HCT116 (cell line): ENCODE data around the gene ZBTB20. TPM values are rescaled to one million over a fixed set of nuclear protein-coding genes. Genes with fewer than 3 reads are reported as not detected.

ENCODE experiments used
- ATAC-seq: fragments of 200-7000 bp; cut with Tn5 transposase; 2 replicates; pipeline ENCODE4 v1.9.1; 2020; ENCODE audit warnings: mild to moderate bottlenecking, moderate library complexity
- BruUV-seq: library from RNA; stranded (reverse); fragments of 400-500 nt; replicated peaks from 2 replicates; lab custom pipeline; 2021; lab: Mats Ljungman, UMichigan
- CTCF ChIA-PET: fragments of 300-600 bp; sonication (Branson Sonifier 250); formaldehyde crosslinking; loops from one replicate; lab custom pipeline; 2021; ENCODE audit warnings: antibody characterized with exemption; lab: Charles Lee
- POLR2A ChIA-PET: fragments of 300-600, 350-600 bp; sonication (Branson Sonifier 250); formaldehyde crosslinking; loops from one replicate; lab custom pipeline; 2021; ENCODE audit warnings: antibody characterized with exemption; lab: Charles Lee
- RAD21 ChIA-PET, 2 experiments: fragments of 300-600 bp; sonication (Branson Sonifier 250); formaldehyde crosslinking; loops; one replicate each; lab custom pipeline; 2023; ENCODE audit warnings: low total read pairs in 2 of 2; ENCODE audit not compliant: uncharacterized antibody in 2 of 2, unreplicated experiment in 2 of 2, low non-redundant PET in 1 of 2; lab: Charles Lee
- DNase-seq: peaks from one replicate; pipeline ENCODE4 v3.0.0-alpha.2; 2010; ENCODE audit warnings: low read depth, low spot score
- H2AFZ ChIP-seq: fragments of 200-600 bp; shearing (Covaris generic), sonication (generic); 2 replicates; pipeline ENCODE4 v1.6.1; 2017; ENCODE audit warnings: low read depth, mixed run types, mixed read lengths, antibody characterized with exemption, low read length; ENCODE audit not compliant: poor library complexity, severe bottlenecking
- H3K27ac ChIP-seq: 2 replicates; pipeline ENCODE4 v1.5.1; 2012; ENCODE audit warnings: low read depth, low read length
- H3K27me3 ChIP-seq: fragments of 200-600 bp; sonication (generic); 2 replicates; pipeline ENCODE4 v1.6.1; 2016; ENCODE audit warnings: mixed run types, low read length, mixed read lengths; ENCODE audit not compliant: insufficient read depth
- H3K36me3 ChIP-seq, 2 experiments: fragments of 200-500 bp in 1 of 2; fragments of 200-600 bp in 1 of 2; sonication (Bioruptor generic) in 1 of 2; sonication (generic) in 1 of 2; 2 replicates each; pipeline versions ENCODE4 v1.5.1 to v1.6.1; 2014 to 2016; ENCODE audit warnings: low read length in 2 of 2, inconsistent platforms in 1 of 2, mixed read lengths in 1 of 2, mixed run types in 1 of 2; ENCODE audit not compliant: insufficient read depth in 2 of 2, control insufficient read depth in 1 of 2
- H3K4me1 ChIP-seq, 2 experiments: fragments of 200-600 bp in 1 of 2; sonication (generic) in 1 of 2; 2 replicates each; pipeline versions ENCODE4 v1.5.1 to v1.6.1; 2012 to 2017; ENCODE audit warnings: low read length in 2 of 2, inconsistent platforms in 1 of 2, mild to moderate bottlenecking in 1 of 2, mixed read lengths in 1 of 2, mixed run types in 1 of 2, moderate library complexity in 1 of 2; ENCODE audit not compliant: insufficient read depth in 2 of 2, control insufficient read depth in 1 of 2
- H3K4me2 ChIP-seq: fragments of 200-600 bp; sonication (generic); 2 replicates; pipeline ENCODE4 v1.6.1; 2017; ENCODE audit warnings: mixed run types, low read length, mixed read lengths
- H3K4me3 ChIP-seq, 2 experiments: fragments of 200-600 bp in 1 of 2; sonication (generic) in 1 of 2; replicated peaks in 1 of 2; 2 replicates each; pipeline ENCODE4 v1.5.1; 2011 to 2016; ENCODE audit warnings: low read length in 2 of 2, control low read depth in 1 of 2, low read depth in 1 of 2, mild to moderate bottlenecking in 1 of 2, mixed read lengths in 1 of 2, mixed run types in 1 of 2
- H3K79me2 ChIP-seq: fragments of 200-600 bp; sonication (generic); 2 replicates; pipeline ENCODE4 v1.6.1; 2017; ENCODE audit warnings: mild to moderate bottlenecking, mixed run types, low read length, moderate library complexity, mixed read lengths; ENCODE audit not compliant: insufficient read depth
- H3K9ac ChIP-seq: fragments of 200-600 bp; sonication (generic); 2 replicates; pipeline ENCODE4 v1.6.1; 2016; ENCODE audit warnings: low read length, mixed read lengths
- H3K9me2 ChIP-seq: fragments of 200-600 bp; sonication (generic), shearing (Covaris generic); 2 replicates; pipeline ENCODE4 v1.6.1; 2017; ENCODE audit warnings: mixed run types, mild to moderate bottlenecking, moderate library complexity; ENCODE audit not compliant: insufficient read depth
- H3K9me3 ChIP-seq, 2 experiments: fragments of 200-500 bp in 1 of 2; fragments of 200-600 bp in 1 of 2; sonication (Bioruptor generic) in 1 of 2; sonication (generic) in 1 of 2; 2 replicates each; pipeline ENCODE4 v1.6.1; 2014 to 2017; ENCODE audit warnings: low read length in 2 of 2, mixed read lengths in 2 of 2, inconsistent platforms in 1 of 2, low read depth in 1 of 2, mild to moderate bottlenecking in 1 of 2, mixed run types in 1 of 2, moderate library complexity in 1 of 2; ENCODE audit not compliant: control insufficient read depth in 1 of 2, insufficient read depth in 1 of 2
- H4K20me1 ChIP-seq: fragments of 200-600 bp; sonication (generic), shearing (Covaris generic); 2 replicates; pipeline ENCODE4 v1.6.1; 2017; ENCODE audit warnings: mixed run types, mild to moderate bottlenecking, moderate library complexity; ENCODE audit not compliant: insufficient read depth
- CBX3 ChIP-seq: IDR thresholded peaks from 2 replicates; pipeline ENCODE4 v1.6.1; 2012; ENCODE audit warnings: low read depth
- CEBPB ChIP-seq: IDR thresholded peaks from 2 replicates; pipeline ENCODE4 v1.6.1; 2012; ENCODE audit warnings: low read depth
- CTCF ChIP-seq, 3 experiments: fragments of 200-600 bp in 1 of 3; sonication (generic) in 1 of 3; IDR thresholded peaks in 2 of 3; conservative IDR thresholded peaks in 1 of 3; 2 replicates each; pipeline ENCODE4 v1.5.1; 2012 to 2017; ENCODE audit warnings: low read depth in 2 of 3, low read length in 2 of 3, antibody characterized with exemption in 1 of 3, borderline replicate concordance in 1 of 3, control low read depth in 1 of 3, mild to moderate bottlenecking in 1 of 3, mixed read lengths in 1 of 3, mixed run types in 1 of 3, moderate library complexity in 1 of 3; ENCODE audit not compliant: insufficient read depth in 1 of 3
- EGR1 ChIP-seq: IDR thresholded peaks from 2 replicates; pipeline ENCODE4 v1.6.1; 2012; ENCODE audit warnings: low read depth
- EZH2 ChIP-seq: fragments of 200-600 bp; sonication (generic); IDR thresholded peaks from 2 replicates; pipeline ENCODE4 v1.6.1; 2017; ENCODE audit warnings: antibody characterized with exemption, mixed run types
- EZH2phosphoT487 ChIP-seq: fragments of 200-600 bp; IDR thresholded peaks from 2 replicates; pipeline ENCODE4 v1.6.1; 2018; ENCODE audit warnings: antibody characterized with exemption, borderline replicate concordance
- FOSL1 ChIP-seq: IDR thresholded peaks from 2 replicates; pipeline ENCODE4 v1.6.1; 2012; ENCODE audit warnings: low read depth
- JUND ChIP-seq: IDR thresholded peaks from 2 replicates; pipeline ENCODE4 v1.6.1; 2012
- POLR2A ChIP-seq: IDR thresholded peaks from 2 replicates; pipeline ENCODE4 v1.7.0; 2011; ENCODE audit warnings: borderline replicate concordance; ENCODE audit not compliant: insufficient read depth, insufficient read length; ENCODE audit errors: extremely low read depth
- POLR2AphosphoS5 ChIP-seq: IDR thresholded peaks from 2 replicates; pipeline ENCODE4 v1.6.1; 2011; ENCODE audit warnings: mild to moderate bottlenecking, low read depth, low read length, moderate library complexity
- RAD21 ChIP-seq: IDR thresholded peaks from 2 replicates; pipeline ENCODE4 v1.6.1; 2012; ENCODE audit warnings: low read depth, mild to moderate bottlenecking
- SIN3A ChIP-seq: IDR thresholded peaks from 2 replicates; pipeline ENCODE4 v1.6.1; 2012; ENCODE audit warnings: low read depth
- SP1 ChIP-seq: IDR thresholded peaks from 2 replicates; pipeline ENCODE4 v1.6.1; 2012; ENCODE audit warnings: low read depth
- SRF ChIP-seq: IDR thresholded peaks from 2 replicates; pipeline ENCODE4 v1.6.1; 2012; ENCODE audit warnings: low read depth
- TCF7L2 ChIP-seq: IDR thresholded peaks from 2 replicates; pipeline ENCODE4 v1.7.0; 2011; ENCODE audit warnings: borderline replicate concordance, inconsistent platforms; ENCODE audit not compliant: insufficient read depth, insufficient read length; ENCODE audit errors: extremely low read depth
- YY1 ChIP-seq: IDR thresholded peaks from 2 replicates; pipeline ENCODE4 v1.6.1; 2011; ENCODE audit warnings: low read length, low read depth, moderate library complexity, mild to moderate bottlenecking; ENCODE audit not compliant: insufficient replicate concordance; ENCODE audit errors: extremely low read depth
- ZBTB33 ChIP-seq: IDR thresholded peaks from 2 replicates; pipeline ENCODE4 v1.6.1; 2011; ENCODE audit warnings: mild to moderate bottlenecking, low read length, moderate library complexity; ENCODE audit not compliant: insufficient replicate concordance; ENCODE audit errors: extremely low read depth
- ZFX ChIP-seq: fragments of 450-650 bp; IDR thresholded peaks from 2 replicates; pipeline ENCODE4 v1.6.1; 2017
- ZNF274 ChIP-seq: fragments of 200-500 bp; sonication (Bioruptor generic); IDR thresholded peaks from 2 replicates; pipeline ENCODE4 v1.6.1; 2014; ENCODE audit warnings: mild to moderate bottlenecking, low read depth, low read length, inconsistent platforms
- intact Hi-C: fragments of 100-400 bp; cut with micrococcal nuclease; formaldehyde crosslinking; loops from 2 replicates; pipeline ENCODE4 v1.10.0; 2022
- total RNA-seq: library from RNA; stranded (reverse); gene quantifications from one replicate; pipeline ENCODE4 v1.2.1, GENCODE V29; 2021; ENCODE audit not compliant: unreplicated experiment
- TF ChIP-seq, protein P1 (sequence below): IDR thresholded peaks from 2 replicates; pipeline ENCODE4 v1.6.1; 2012
- TF ChIP-seq, protein P2 (sequence below): IDR thresholded peaks from 2 replicates; pipeline ENCODE4 v1.6.1; 2012
- TF ChIP-seq, protein P3 (sequence below): IDR thresholded peaks from 2 replicates; pipeline ENCODE4 v1.6.1; 2012; ENCODE audit warnings: low read depth

ZBTB20 gene
- total RNA-seq, 1 experiment from 2014 or later = 42.1 TPM

- Histone ChIP-seq H3K4me3 (no peak overlapping the region), H3K36me3 (peaks cover 0 to 15% of the 10 kb centered on the region in 2 experiments; a peak in 1 of 4 replicates), H2AFZ (no peak overlapping the region), H3K79me2 (peaks cover 97% of the 10 kb centered on the region), H3K9ac (no peak overlapping the region), H3K4me1 (peaks cover 31 to 61% of the 10 kb centered on the region in 2 experiments), H3K27me3 (no peaks in the 10 kb centered on the region), H3K4me2 (peak overlapping the region; percentile 4; the same call in 1 of the 2 replicates), H3K27ac (peak overlapping the region; percentile 54), H3K9me2 (no peaks in the 10 kb centered on the region), H4K20me1 (no peaks in the 10 kb centered on the region), H3K9me3 (no peaks in the 10 kb centered on the region)
- RAD21 ChIA-PET = no interaction called here
- POLR2A ChIA-PET = no interaction called here
- intact Hi-C loops = no loop called here
- no TSS peak for BruUV-seq
- CTCF ChIA-PET = no interaction called here
- peak; percentile 60 for ATAC-seq
- DNase-seq = peak; percentile 33
- TF ChIP-seq, protein P1, sequence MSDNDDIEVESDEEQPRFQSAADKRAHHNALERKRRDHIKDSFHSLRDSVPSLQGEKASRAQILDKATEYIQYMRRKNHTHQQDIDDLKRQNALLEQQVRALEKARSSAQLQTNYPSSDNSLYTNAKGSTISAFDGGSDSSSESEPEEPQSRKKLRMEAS = peak; percentile 30; the same call in 1 of the 2 replicates
- TF ChIP-seq EZH2phosphoT487 (no peak), CTCF (IDR thresholded peaks at IDR 0.05 in 2 of 3, conservative IDR thresholded peaks at IDR 0.05 in 1 of 3; ENCODE audit: borderline replicate concordance in 1 of 3, insufficient read depth in 1 of 3, low read depth in 2 of 3, low read length in 2 of 3) (no peak), EGR1 (no peak), SIN3A (no peak), FOSL1 (peak; percentile 26; the same call in 1 of the 2 replicates), SRF (no peak), CEBPB (no peak), CBX3 (no peak), POLR2AphosphoS5 (no peak), YY1 (no peak), TCF7L2 (peak; percentile 64), ZFX (no peak), ZNF274 (no peak), SP1 (no peak; the same call in 1 of the 2 replicates), POLR2A (no peak), ZBTB33 (no peak), EZH2 (no peak), RAD21 (no peak), JUND (peak; percentile 38; the same call in 1 of the 2 replicates)
- TF ChIP-seq, protein P2, sequence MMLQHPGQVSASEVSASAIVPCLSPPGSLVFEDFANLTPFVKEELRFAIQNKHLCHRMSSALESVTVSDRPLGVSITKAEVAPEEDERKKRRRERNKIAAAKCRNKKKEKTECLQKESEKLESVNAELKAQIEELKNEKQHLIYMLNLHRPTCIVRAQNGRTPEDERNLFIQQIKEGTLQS = no peak
- TF ChIP-seq, protein P3, sequence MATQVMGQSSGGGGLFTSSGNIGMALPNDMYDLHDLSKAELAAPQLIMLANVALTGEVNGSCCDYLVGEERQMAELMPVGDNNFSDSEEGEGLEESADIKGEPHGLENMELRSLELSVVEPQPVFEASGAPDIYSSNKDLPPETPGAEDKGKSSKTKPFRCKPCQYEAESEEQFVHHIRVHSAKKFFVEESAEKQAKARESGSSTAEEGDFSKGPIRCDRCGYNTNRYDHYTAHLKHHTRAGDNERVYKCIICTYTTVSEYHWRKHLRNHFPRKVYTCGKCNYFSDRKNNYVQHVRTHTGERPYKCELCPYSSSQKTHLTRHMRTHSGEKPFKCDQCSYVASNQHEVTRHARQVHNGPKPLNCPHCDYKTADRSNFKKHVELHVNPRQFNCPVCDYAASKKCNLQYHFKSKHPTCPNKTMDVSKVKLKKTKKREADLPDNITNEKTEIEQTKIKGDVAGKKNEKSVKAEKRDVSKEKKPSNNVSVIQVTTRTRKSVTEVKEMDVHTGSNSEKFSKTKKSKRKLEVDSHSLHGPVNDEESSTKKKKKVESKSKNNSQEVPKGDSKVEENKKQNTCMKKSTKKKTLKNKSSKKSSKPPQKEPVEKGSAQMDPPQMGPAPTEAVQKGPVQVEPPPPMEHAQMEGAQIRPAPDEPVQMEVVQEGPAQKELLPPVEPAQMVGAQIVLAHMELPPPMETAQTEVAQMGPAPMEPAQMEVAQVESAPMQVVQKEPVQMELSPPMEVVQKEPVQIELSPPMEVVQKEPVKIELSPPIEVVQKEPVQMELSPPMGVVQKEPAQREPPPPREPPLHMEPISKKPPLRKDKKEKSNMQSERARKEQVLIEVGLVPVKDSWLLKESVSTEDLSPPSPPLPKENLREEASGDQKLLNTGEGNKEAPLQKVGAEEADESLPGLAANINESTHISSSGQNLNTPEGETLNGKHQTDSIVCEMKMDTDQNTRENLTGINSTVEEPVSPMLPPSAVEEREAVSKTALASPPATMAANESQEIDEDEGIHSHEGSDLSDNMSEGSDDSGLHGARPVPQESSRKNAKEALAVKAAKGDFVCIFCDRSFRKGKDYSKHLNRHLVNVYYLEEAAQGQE = no peak
Measured at GRCh38 chr3:114586119-114586518, 561.0 kb downstream of the ZBTB20 start.
